SK-N-MC (cell line): ENCODE data around the gene RANBP9.

ENCODE experiments used
- EZH2 ChIP-seq: fragments of 200-600 bp; sonication (generic); IDR thresholded peaks from one replicate; pipeline ENCODE4 v1.6.1; 2017; ENCODE audit warnings: antibody characterized with exemption
- FOXP2 ChIP-seq: optimal IDR thresholded peaks from 2 replicates; pipeline ENCODE3; 2011; ENCODE audit warnings: mild to moderate bottlenecking, moderate library complexity; ENCODE audit not compliant: insufficient read depth; ENCODE audit errors: extremely low read length, control extremely low read depth
- POLR2AphosphoS5 ChIP-seq: IDR thresholded peaks from 2 replicates; pipeline ENCODE4 v1.6.1; 2012; ENCODE audit warnings: mild to moderate bottlenecking, low read depth, low read length, borderline replicate concordance

DNA sequence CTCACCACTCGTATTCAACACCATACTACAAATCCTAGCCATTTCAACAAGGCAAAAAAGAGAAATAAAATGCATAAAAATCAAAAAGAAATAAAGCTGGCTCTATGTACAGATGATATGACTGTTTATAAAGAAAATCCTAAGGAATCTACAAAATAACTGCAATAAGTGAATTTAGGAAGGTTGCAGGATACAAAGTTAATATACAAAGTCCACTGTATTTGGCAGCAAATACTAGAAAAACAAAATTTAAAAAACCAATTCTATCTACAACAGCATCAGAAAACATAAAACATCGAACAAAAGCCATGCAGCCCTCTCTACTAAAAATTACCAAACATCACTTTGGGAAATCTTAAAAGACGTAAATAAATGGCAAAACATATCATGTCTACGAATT, 47.6 kb downstream of the RANBP9 start:
- no peak for TF ChIP-seq POLR2AphosphoS5
- no peak for TF ChIP-seq EZH2
- no peak for TF ChIP-seq FOXP2
